HT-29 (cell line): ENCODE data around the gene POLE. TPM values are rescaled to one million over a fixed set of nuclear protein-coding genes. Genes with fewer than 3 reads are reported as not detected.
A peak's percentile ranks its signal among the peaks of the same experiment; 100 is the strongest.

Experiments
- DNase-seq: peaks from one replicate; pipeline ENCODE4 v3.0.0-alpha.2; 2015; ENCODE audit warnings: low spot score
- total RNA-seq: library from RNA; depleted of rRNA; stranded (reverse); fragments of >200 nt; shearing (Covaris generic); gene quantifications from 2 replicates; pipeline ENCODE4 v1.2.3, GENCODE V29; 2014

POLE gene
- total RNA-seq, 1 experiment from 2014 or later = 104 TPM

DNA sequence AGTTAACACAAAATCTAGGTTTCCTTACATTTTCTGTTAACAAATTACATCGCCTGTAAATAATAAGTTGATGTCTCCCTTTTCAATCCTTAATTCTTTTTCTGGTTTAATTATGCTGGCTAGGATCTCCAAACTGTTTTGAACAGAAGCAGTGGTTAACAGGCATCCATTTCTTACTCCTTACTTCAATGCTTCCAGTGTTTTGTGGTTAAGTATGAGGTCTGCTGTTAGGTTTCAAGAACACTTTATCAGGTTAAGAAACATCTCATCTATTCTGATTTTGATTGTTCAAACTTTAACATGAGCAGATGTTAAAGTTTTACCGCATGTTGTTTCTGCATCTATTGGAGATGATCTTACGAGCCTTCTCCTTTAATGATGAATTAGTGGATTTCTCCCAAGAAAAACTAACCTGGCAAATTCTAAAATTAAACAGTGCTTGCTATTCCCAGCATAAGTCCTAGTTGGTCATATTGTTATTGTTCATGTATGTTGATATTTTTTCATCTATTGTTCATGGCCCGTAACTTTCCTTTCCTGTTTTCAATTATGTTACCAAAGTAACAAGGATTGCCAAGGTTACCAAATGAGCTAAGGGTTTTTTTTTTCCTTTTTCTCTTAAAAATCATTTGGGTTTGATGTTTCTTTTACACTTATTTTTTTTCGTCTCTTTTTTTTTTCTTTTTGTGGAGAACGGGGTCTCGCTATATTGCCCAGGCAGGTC, 33.4 kb downstream of the POLE start:
- no peak for DNase-seq

GRCh38 chr12:132651444-132652100, 35.6 kb downstream of the POLE start:
- no peak for DNase-seq

- no peak for DNase-seq
Measured at GRCh38 chr12:132649226-132649945, 37.8 kb downstream of the POLE start.

DNA sequence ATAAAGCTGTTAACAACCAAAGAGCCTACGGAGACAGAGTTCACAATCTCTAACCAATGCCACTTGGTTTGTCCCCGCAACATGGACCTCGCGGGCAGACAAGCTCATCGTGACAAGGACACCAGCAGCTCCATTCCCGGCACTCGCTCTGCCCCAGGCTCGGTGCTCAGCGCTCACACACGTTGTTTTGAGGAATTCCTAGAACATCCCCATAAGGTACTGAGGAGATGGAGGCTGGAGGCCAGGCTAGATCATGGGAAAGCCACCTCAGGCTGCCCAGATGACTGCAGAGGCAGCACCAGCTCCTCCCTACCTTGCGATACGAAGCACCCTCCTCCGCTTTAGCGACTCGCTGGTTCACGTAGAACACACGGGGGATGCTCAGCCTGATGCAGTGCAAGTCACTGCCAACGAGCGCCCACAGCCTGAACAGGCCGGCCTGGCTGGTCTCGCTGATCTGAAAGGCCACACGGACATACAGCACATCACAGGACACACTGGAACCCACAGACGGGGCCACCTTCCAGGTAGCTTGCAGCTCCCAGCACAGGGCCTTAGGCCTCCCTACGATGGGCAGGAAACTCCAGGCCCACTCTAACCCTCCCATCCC, 38.4 kb downstream of the POLE start:
- DNase-seq = no peak

- DNase-seq = no peak
Measured at GRCh38 chr12:132647858-132648257, 39.3 kb downstream of the POLE start.

GRCh38 chr12:132646850-132647249, 40.3 kb downstream of the POLE start:
- no peak for DNase-seq

- DNase-seq = no peak
Measured at GRCh38 chr12:132642846-132643835, 44.0 kb downstream of the POLE start.

- no peak for DNase-seq
Measured at GRCh38 chr12:132641811-132642650, 45.1 kb downstream of the POLE start.

DNA sequence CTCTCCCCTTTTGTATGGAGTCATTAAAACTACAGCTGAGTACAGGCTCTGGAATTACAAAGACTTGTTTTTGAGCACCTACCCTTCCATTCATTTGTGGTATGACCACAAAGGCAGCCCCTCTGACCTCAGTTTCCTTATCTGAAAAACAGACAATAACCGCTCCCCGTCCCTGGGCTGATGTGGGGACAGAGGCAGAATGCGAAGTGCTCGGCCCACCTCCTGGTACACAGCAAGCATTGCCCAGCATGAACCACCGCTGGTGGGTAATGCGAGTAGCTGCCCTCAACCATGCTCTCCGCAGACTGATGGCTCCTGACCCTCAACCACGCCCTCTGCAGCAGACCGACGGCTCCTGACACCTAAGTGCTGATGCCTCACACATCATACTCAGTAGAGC, 46.2 kb downstream of the POLE start:
- no peak for DNase-seq

DNA sequence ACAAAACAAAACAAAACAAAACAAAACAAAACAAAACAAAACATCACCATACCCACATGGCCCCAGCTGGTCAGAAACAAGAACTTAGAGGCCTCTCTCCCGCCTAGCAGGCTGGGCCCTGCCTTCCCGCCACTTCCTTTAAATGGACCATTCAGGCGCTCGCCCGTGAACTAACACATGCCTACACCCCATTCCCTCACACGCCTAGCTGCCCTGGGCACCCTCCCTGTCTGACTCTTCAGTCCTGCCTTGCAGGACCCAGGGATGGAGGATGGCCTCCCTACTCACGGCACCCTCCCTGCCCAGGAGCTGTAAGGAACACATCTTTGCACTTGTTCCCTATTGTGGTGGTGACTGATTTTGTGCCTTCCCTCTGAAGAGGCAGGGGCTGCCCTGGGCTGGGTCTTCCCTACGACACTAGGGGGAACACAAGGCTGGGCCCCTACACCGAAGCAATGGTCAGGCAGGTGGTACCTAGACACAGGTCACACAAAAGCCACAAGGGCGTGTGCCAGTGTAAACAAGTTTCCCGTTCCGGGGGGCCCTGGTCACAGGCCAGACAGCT, 47.1 kb downstream of the POLE start:
- DNase-seq = no peak

GRCh38 chr12:132638541-132639408, 48.4 kb downstream of the POLE start:
- peak; percentile 53 for DNase-seq

DNA sequence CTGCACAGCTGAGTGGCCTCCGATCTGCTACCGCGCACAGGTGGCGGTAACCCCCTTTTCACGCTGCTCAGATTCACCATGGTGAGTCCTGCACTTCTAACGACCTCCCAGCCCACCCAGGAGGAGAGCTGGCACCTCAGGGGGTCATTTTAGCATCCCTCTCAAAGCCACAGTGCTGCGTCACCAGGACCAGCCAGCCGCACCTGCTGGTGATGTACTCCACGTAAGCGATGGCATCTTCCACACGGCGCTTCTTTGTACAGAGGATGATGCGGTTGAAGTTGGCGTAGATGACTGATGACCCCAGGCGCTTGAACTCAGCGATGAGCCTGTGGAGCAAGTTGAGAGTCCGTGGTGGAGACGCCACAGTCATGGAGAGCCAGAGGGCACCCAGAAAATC, 49.3 kb downstream of the POLE start:
- DNase-seq = no peak

- no peak for DNase-seq
Measured at GRCh38 chr12:132635076-132635955, 51.8 kb downstream of the POLE start.

DNA sequence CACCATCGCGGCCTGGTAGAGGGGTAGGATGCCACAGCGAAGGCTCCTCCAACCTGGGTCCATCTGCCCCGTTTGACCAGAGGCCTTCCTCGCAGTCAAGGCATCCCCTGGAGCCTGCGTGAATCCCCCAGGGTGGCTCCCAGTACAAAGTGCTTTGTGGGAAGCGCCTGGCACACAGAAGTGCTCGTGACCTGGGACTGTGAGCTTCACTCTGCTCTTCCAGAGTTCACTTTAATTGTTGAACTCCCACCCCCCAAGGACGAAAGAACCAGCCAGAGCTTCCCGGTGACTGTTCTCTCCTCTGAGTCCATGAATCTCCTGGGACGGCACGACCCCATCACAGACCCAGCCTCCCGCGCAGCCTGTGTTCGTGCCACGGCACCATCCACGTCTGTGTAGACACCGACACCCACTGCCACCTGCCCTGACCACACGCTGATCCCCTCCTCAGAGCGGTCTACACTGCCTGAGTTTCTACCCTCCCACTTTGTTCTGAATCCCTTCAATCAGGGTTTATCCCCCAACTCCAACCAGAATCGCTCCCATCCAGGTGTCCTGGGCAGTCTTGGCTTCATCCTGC, 52.6 kb downstream of the POLE start:
- DNase-seq = no peak

DNA sequence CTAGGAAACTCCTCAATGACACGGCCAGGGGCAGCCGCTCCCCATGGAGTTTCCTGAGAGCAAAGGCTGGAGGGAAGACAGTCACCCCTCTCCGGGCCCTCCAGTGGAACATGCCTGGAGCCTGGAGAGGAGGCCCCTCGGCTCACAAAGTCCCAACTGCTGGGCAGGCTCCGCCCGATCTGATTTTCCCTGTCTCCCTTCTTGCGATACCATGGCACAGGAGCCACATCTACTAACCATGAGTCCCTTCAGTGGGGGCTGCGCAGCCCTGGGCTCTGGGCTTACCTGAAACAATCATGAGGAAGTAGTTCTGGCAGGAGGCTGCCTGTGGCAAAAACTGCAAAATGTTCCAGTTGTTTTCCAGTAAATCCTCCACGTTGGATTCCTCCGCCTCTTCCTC, 53.2 kb downstream of the POLE start:
- DNase-seq = no peak

DNA sequence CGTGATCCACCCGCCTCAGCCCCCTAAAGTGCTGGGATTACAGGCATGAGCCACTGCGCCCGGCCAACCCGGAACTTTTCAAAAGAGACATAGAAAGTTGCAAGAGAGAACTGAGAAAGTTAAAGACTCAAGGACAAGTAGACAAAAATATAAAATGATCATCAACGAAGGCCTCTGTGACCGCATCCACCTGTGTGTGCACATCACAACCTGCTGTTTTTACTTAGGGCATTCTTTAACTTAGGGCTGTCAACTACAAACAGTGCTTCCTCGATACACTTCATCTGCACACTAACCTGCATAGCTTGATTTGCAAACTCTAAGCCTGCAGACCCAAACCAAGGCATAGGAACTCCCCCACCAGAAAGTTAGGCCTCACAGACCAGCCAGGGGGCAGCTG, 53.7 kb downstream of the POLE start:
- no peak for DNase-seq

DNA sequence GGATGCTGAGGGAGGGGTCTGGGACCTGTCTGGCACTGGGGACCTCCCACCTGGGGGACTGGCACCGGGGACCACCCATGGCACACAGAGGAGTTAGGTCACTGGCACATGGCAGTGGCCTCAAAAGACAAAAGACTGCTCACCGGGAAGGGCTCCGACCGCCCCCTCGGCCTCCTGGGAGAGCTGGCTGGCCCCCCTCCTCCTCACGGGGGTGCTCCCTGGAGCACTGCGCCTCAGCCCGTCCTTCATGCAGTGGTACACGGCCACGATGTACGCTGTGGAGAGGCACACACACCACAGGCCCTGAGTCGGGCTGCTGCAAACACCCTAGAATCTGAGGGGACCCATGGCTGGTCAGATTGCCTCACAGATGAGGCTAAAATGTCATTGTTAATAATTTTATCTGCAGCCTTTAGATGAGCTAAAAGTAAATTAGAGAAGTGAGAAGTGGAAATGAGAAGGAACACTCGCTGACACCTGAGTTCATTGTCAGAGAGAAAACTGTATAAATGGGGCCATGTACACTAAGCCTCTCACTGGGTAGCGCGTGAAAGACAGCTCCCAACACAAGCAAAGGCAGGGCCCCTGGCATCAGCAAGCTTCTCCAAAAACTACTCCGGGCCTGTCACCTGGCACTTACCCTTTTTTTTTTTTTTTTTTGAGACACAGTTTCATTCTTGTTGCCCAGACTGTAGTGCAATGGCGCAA, 54.5 kb downstream of the POLE start:
- no peak for DNase-seq
